Natural killer cell treated with Interleukin-12 subunit alpha and Interleukin-12 subunit beta and Interleukin-15 and Interleukin-18, amount 100 ng/mL, for 72 hours (primary cell): ENCODE results near the gene TSPAN18. TPM values are rescaled to one million over a fixed set of nuclear protein-coding genes. Genes with fewer than 3 reads are reported as not detected.

Experiments
- ATAC-seq, 2 donors: fragments of 150-1000 bp; cut with Tn5 transposase in 1 of 2; sonication (Bioruptor Pico), chemical (Tn5 transposase) in 1 of 2; 2 replicates each; pipeline ENCODE4 v1.10.0; 2021
- DNase-seq: peaks from one replicate; pipeline ENCODE4 v3.0.0; 2022; ENCODE audit warnings: low spot score
- H3K27ac Mint-ChIP-seq, 2 donors: 1 replicate in 1 of 2; 2 replicates in 1 of 2; pipeline ENCODE4 v1.8.0; 2022; ENCODE audit warnings: mixed read lengths in 2 of 2, mild to moderate bottlenecking in 1 of 2, moderate library complexity in 1 of 2
- H3K27me3 Mint-ChIP-seq, 2 donors: 1 replicate in 1 of 2; 2 replicates in 1 of 2; pipeline ENCODE4 v1.8.0; 2022; ENCODE audit warnings: mixed read lengths in 2 of 2
- H3K36me3 Mint-ChIP-seq: one replicate; pipeline ENCODE4 v1.8.0; 2022; ENCODE audit warnings: mixed read lengths
- H3K4me1 Mint-ChIP-seq, 2 donors: 1 replicate in 1 of 2; 2 replicates in 1 of 2; pipeline ENCODE4 v1.8.0; 2022; ENCODE audit warnings: low read depth in 2 of 2, mixed read lengths in 2 of 2, mild to moderate bottlenecking in 1 of 2
- H3K4me3 Mint-ChIP-seq: one replicate; pipeline ENCODE4 v1.8.0; 2022; ENCODE audit warnings: mixed read lengths
- H3K9me3 Mint-ChIP-seq: 2 replicates; pipeline ENCODE4 v1.8.0; 2022; ENCODE audit warnings: mixed read lengths
- total RNA-seq, 2 donors: library from RNA; stranded (reverse); gene quantifications; one replicate each; pipeline ENCODE4 v1.2.3, GENCODE V29; 2022

Gene TSPAN18
- total RNA-seq, 2 donors from 2014 or later: 0.26 to 0.64 TPM

DNA sequence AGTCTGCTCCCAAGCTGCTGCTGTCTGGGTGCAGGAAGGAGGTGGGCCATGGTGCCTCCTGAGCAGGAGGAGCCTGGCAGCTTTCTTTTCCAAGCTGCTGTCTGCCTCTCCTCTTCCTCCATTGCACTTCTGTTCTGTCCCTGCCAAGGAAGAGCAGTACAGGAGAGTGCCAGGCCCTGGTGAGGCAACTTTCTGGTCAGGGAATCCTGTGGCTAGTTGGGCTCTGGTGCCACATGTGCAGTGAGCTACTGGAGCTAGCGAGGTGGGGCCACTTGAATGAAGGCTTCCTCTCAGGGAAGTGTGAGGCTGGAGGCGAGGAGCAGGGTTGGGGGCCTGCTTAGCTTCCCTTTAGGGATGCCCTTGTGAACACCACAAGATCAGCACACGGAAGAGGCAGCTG is 90.0 kb downstream of the TSPAN18 start:
- DNase-seq (no peak), ATAC-seq (no peak)
- peaks cover 0 to 9% of the 10 kb centered on the region in 2 donors for H3K4me1 Mint-ChIP-seq
- no peak overlapping the region for H3K4me3 Mint-ChIP-seq
- no peak overlapping the region for H3K27ac Mint-ChIP-seq
- peaks cover 0 to 9% of the 10 kb centered on the region in 2 donors for H3K27me3 Mint-ChIP-seq
- H3K36me3 Mint-ChIP-seq: no peaks in the 10 kb centered on the region
- no peaks in the 10 kb centered on the region for H3K9me3 Mint-ChIP-seq

DNA sequence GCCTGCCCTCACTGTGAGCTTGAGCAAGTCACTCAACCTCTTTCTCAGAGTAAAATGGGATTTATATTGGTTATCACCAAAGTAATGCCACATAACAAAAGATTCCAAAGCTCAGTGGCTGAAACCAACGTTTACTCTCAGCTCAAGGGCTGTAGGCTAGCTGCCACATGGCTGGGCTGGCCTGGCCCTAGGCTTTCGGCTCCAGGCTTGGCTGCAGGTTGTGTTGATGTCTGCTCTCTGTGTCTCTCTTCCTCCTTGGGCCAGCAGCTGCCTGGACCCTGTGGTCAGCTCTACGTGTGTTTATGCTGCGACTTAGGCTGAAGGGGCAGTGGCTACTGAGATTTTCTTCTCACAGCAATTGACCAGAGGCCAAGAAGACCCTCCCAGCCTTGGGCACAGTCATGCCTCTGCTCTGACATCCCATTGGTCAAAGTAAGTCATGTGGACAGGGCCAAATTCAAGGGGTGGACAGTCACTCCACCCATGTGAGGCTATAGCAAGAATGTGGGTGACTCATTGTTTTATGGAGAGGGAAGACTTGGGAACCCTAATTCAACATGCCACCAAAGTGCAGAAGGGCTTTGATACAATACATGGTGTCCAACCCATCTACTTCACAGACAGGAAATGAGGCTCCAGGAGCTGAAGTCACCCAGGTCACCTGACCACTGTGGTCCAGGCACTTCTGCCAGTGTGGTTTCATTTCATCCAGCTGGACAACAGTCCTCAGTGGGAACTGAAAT is 90.6 kb downstream of the TSPAN18 start:
- no peaks in the 10 kb centered on the region for H3K36me3 Mint-ChIP-seq
- DNase-seq: no peak
- H3K27ac Mint-ChIP-seq: no peak overlapping the region
- H3K4me1 Mint-ChIP-seq: peaks cover 0 to 11% of the 10 kb centered on the region in 2 donors
- no peak overlapping the region for H3K4me3 Mint-ChIP-seq
- ATAC-seq: no peak
- peaks cover 0 to 9% of the 10 kb centered on the region in 2 donors for H3K27me3 Mint-ChIP-seq
- no peaks in the 10 kb centered on the region for H3K9me3 Mint-ChIP-seq

DNA sequence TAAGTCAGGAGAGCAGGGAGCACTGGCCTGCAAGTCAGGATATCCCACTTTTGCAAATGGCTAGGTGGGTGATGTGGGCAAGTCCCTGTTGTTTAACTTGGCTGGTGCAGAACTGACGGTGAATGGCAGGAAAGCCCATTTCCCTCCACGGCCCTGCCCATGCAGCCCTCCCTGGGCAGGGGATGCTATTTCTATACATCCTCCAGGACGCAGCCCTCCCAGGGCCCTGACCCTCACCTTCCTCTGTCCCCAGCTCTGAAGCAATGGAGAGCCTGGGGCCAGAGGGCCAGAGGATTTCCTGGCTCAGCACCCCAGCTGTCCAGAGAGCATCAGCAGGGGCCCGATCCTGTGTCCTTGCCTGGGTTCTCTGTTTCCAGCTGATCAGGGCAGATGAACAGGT is 91.3 kb downstream of the TSPAN18 start:
- Mint-ChIP-seq H3K36me3 (no peaks in the 10 kb centered on the region), H3K9me3 (no peaks in the 10 kb centered on the region), H3K4me3 (no peak overlapping the region), H3K27me3 (peaks cover 0 to 9% of the 10 kb centered on the region in 2 donors), H3K4me1 (peaks cover 0 to 11% of the 10 kb centered on the region in 2 donors), H3K27ac (no peak overlapping the region)
- ATAC-seq: no peak
- no peak for DNase-seq

DNA sequence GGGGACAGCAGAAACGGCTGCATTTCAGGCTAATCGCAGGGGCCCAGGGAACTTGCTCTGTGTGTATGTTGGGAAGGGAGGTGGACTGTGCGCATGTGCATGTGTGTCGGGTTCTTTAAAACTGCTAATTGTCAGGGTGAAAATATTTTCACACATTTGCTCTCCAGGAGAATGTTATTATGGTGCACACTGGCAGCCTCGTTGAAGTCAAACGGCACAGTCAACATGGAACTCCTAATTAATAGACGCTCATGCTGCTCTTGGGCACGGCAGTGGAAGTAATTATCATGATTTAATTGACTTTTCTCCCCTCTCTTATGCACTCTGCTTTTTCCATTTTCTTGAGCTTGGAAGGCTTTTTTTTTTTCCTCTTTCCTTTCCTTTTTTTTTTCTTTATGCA is 92.6 kb downstream of the TSPAN18 start:
- Mint-ChIP-seq H3K27me3 (peaks cover 0 to 9% of the 10 kb centered on the region in 2 donors), H3K36me3 (no peaks in the 10 kb centered on the region), H3K4me3 (no peak overlapping the region), H3K4me1 (peaks cover 0 to 11% of the 10 kb centered on the region in 2 donors), H3K27ac (no peak overlapping the region), H3K9me3 (no peaks in the 10 kb centered on the region)
- ATAC-seq: no peak
- DNase-seq: no peak

DNA sequence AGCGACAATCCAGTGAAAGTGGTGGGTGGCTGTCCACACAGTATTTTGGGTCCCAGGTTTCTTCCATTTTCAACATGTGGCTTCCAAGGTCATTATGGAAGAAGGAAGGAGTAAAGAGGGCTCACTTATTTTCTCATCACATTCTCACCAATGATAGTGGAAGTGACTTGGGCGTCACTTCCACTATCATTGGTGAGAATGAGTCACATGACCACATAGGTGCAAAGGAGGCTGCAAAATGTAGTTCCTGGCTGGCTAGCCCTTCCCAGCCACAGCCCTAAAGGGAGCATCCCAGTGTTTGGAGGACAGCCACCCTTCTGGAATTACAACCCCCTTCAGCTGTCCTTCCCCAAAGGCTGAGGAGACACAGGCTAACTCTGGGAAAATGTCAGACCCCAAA is 95.6 kb downstream of the TSPAN18 start:
- ATAC-seq: no peak
- H3K36me3 Mint-ChIP-seq: no peaks in the 10 kb centered on the region

DNA sequence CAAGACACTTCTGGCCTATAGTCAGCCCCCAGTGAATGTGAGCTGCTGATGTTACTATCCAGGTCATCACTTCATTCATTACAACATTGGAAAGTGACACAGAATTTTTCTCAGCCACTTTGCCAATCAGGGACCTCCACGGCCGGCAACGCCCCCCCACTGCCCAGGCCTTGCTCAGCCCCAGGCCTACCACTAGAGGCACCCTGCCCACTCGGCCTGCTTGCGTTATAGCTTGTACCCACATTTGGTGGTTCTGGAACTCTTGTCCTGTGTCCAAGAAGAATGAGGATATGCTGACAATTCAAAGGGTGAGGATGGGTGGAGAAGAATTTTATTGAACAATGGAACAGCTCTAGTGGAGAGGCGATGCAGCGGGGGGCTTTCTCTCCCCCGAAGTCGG is 96.2 kb downstream of the TSPAN18 start:
- no peak overlapping the region for H3K4me3 Mint-ChIP-seq
- ATAC-seq: no peak
- peaks cover 0 to 9% of the 10 kb centered on the region in 2 donors for H3K27me3 Mint-ChIP-seq
- H3K27ac Mint-ChIP-seq: no peak overlapping the region
- H3K4me1 Mint-ChIP-seq: peaks cover 0 to 5% of the 10 kb centered on the region in 2 donors
- H3K36me3 Mint-ChIP-seq: no peaks in the 10 kb centered on the region
- DNase-seq: no peak
- no peaks in the 10 kb centered on the region for H3K9me3 Mint-ChIP-seq

More for the DNA sequence above, 95.6 kb downstream of the TSPAN18 start:
- Mint-ChIP-seq H3K27me3 (peaks cover 0 to 7% of the 10 kb centered on the region in 2 donors), H3K4me3 (no peak overlapping the region), H3K9me3 (no peaks in the 10 kb centered on the region), H3K27ac (no peak overlapping the region), H3K4me1 (peaks cover 0 to 7% of the 10 kb centered on the region in 2 donors)
- DNase-seq: no peak

DNA sequence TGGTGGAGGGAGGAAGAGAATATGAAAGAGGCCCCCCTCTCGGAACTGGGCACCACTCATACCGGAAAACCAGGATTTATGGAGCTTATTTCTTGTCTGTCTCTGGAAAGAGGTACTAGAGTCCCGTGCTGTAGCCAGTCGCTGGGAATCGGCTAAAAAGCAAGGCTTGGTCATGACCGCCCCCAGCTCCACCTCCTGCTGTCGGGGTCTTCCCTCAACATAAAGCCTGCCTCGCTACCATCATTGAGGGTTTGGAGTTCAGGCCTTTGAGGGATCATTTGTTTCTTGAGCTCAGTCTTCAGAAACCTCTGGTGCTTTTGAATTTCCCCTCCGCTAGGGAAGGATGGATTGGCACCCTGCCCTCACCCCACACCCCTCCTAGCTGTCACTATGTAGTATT is 97.1 kb downstream of the TSPAN18 start:
- no peak for DNase-seq
- no peak for ATAC-seq
- no peak overlapping the region for H3K27ac Mint-ChIP-seq
- H3K4me3 Mint-ChIP-seq: no peak overlapping the region
- H3K4me1 Mint-ChIP-seq: peaks cover 0 to 5% of the 10 kb centered on the region in 2 donors
- H3K27me3 Mint-ChIP-seq: peaks cover 0 to 12% of the 10 kb centered on the region in 2 donors
- H3K36me3 Mint-ChIP-seq: no peaks in the 10 kb centered on the region
- H3K9me3 Mint-ChIP-seq: no peaks in the 10 kb centered on the region

DNA sequence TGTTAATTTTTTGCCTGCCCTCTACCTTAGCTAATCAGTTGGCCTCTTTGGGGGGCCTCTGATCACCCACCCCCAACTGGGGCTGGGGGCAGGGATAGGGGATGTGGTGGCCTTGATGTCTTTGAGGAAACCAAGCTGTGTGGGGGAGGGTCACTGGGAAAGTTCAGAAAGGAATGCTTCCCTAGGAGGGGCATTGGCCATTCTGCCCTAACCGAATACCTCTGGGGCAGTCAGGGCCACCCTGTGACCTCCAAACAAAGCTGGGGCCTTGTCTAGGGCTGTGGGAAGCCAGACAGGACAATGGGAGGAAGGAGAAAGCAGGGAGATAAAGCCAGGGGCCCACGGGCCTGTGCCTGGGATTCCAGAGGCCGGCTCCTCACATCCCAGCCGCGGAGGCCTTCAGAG is 97.5 kb downstream of the TSPAN18 start:
- no peaks in the 10 kb centered on the region for H3K36me3 Mint-ChIP-seq
- ATAC-seq: no peak
- peaks cover 0 to 5% of the 10 kb centered on the region in 2 donors for H3K4me1 Mint-ChIP-seq
- no peaks in the 10 kb centered on the region for H3K9me3 Mint-ChIP-seq
- H3K27ac Mint-ChIP-seq: no peak overlapping the region
- no peak overlapping the region for H3K4me3 Mint-ChIP-seq
- peaks cover 0 to 15% of the 10 kb centered on the region in 2 donors for H3K27me3 Mint-ChIP-seq
- no peak for DNase-seq

DNA sequence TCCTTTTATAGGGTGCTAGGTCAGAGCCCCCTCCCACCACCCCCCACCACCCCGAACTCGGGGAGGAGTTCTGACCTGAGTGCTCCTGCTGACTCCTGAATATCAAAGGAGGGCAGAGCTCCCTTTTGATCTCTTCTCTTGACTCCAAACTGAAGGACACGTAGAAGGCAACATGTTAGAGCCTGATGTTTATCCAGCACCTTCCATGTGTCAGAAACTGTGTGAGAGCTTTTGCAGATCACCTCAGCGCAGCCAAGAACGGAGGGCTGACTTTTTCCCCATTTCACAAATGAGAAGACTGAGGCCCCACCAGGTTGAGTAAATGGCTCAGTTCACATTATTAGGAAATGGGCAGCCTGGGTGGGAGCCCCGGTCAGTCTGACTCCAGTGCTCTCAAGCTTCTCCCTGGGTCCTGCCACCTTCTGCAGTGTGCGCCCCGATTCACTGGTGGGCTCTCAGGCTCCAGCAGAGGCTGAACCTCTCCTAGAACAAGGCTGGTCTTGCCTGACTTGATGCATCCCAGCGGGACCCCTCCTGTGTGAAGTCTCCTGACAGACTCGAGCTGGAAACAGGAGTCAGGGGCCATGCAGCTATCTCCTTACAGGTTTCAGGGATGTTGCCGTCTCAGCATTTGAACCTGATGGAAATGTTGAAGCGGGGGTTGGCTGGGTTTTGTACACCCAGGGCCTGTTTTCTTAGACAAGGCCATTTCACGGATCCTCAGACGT is 98.5 kb downstream of the TSPAN18 start:
- H3K27ac Mint-ChIP-seq: no peak overlapping the region
- H3K9me3 Mint-ChIP-seq: no peaks in the 10 kb centered on the region
- DNase-seq (no peak), ATAC-seq (no peak)
- no peak overlapping the region for H3K4me3 Mint-ChIP-seq
- H3K36me3 Mint-ChIP-seq: no peaks in the 10 kb centered on the region
- H3K4me1 Mint-ChIP-seq: peaks cover 0 to 10% of the 10 kb centered on the region in 2 donors
- peaks cover 0 to 15% of the 10 kb centered on the region in 2 donors for H3K27me3 Mint-ChIP-seq

DNA sequence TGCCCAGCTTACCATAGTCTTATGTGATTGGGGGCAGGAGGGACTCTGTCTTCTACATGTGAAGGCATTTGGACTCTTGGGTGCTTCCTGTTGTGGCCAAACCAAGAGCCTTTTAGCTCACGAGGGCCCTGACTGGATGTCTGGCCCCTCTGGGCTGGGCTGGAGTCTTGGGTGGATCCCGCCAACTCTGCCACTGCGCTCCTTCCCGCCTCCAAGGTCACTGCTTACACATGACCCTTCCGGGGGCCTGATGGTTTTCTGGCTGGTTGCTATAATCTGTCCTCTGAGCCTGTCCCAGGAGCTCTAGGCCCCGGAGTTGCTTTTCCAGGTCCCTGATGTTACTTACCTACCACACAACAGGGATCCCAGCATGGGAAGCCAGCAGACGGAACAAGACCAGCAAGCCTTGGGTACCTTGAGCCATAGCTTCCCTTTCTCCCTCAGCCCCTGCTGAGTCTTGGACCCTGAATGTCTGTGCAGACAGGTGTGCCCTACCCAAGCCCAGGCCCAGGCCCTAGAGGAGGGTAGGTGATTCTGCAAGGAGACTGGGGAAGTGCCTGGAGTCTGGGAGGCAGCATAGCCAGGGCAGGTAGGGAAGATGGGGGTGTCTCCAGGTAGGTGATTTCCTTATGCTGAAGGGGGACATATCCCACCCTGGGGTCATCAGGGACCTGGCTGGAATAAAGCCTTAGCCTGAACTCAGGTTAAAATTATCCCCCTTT is 100.3 kb downstream of the TSPAN18 start:
- H3K27ac Mint-ChIP-seq: no peak overlapping the region
- no peaks in the 10 kb centered on the region for H3K36me3 Mint-ChIP-seq
- H3K4me1 Mint-ChIP-seq: peaks cover 0 to 5% of the 10 kb centered on the region in 2 donors
- no peaks in the 10 kb centered on the region for H3K9me3 Mint-ChIP-seq
- no peak overlapping the region for H3K4me3 Mint-ChIP-seq
- H3K27me3 Mint-ChIP-seq: peaks cover 7 to 12% of the 10 kb centered on the region in 2 donors
- DNase-seq (no peak), ATAC-seq (no peak)

DNA sequence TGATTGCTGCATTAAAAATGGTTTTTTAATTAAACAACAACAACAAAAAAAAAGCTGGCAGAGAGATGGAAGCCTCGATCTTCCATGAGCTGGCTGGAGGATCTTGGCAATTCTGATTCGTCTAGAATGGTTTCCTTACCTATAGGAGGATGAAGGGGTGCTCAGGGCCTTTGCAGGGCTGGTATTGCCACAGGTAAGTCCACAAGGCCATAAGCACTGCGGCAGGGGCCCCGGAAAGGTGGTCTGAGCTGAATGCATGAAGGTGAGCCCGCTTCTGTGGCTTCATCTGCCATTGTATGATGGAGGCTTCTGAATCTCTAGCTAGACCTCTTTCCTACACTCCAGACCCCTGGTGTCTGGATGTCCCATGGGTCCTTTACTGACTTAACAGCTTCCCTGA is 101.5 kb downstream of the TSPAN18 start:
- Mint-ChIP-seq H3K4me3 (no peak overlapping the region), H3K27ac (no peak overlapping the region), H3K27me3 (peaks cover 19 to 23% of the 10 kb centered on the region in 2 donors), H3K36me3 (no peaks in the 10 kb centered on the region), H3K9me3 (no peaks in the 10 kb centered on the region), H3K4me1 (peaks cover 0 to 5% of the 10 kb centered on the region in 2 donors)
- no peak for ATAC-seq
- DNase-seq: no peak

DNA sequence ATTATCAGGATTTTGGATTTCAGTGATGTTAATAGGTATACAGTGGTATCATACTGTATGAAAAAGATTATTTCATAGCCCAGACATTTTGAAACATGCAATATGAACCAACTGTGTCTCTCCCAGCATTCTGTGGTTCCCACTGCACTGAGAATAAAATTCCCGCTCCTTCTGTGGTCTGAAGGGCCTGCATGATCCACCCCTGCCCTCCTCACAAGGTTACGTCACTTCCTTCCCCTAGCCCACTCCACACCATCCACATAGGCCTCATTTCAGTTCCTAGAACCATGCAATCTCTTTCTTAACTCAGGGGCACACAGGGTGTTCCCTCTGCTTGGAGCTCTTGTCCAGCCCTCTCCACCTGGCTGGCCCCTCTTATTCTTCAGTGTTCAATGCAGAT is 103.1 kb downstream of the TSPAN18 start:
- Mint-ChIP-seq H3K4me1 (peaks cover 0 to 5% of the 10 kb centered on the region in 2 donors), H3K36me3 (no peaks in the 10 kb centered on the region), H3K27ac (no peak overlapping the region), H3K4me3 (no peak overlapping the region), H3K9me3 (no peaks in the 10 kb centered on the region), H3K27me3 (peaks cover 21 to 28% of the 10 kb centered on the region in 2 donors)
- ATAC-seq: no peak
- DNase-seq: no peak

DNA sequence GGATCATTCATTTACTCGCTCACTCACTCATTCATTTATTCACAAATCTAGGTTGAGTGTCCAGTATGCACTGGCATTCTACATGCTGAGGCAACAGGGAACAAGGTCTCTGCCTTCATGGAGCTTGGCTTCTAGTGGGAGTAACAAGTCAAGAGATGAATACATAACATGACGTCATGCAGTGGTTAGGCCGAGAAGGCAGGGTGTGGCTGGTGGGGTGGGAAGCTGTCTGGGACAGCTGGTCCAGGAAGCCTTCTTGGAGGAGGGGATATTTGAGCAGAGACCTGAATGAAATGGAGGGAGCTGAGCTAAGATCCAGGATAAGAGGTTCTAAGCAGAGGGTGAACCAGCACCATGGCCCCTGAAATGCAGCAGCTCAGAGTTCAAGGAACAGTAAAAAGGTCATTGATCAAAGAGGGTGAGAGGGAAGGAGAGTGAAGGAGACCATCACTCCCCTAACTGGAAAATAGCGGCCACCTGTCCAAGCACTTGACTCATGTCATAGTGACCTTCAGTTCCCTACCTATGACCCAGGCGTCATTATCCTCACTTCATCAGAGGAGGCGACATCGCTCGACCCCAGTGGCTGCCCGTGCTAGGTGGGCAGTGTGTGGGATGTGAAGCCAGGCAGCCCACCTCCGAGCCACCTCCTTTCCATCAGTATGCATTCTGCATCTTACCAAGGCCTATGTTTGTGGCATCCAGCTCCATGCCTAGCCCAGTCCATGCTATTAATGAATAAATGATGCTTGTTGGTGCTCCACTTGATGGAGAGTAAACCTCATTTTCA is 105.0 kb downstream of the TSPAN18 start:
- Mint-ChIP-seq H3K27me3 (peaks cover 30 to 33% of the 10 kb centered on the region in 2 donors), H3K4me3 (no peak overlapping the region), H3K4me1 (peaks cover 0 to 5% of the 10 kb centered on the region in 2 donors), H3K27ac (no peak overlapping the region), H3K36me3 (no peaks in the 10 kb centered on the region), H3K9me3 (no peaks in the 10 kb centered on the region)
- DNase-seq (no peak), ATAC-seq (peak in 1 of 2 donors; percentile 48)
